Measurements from ENCODE around the gene ZMYM2.

DNA sequence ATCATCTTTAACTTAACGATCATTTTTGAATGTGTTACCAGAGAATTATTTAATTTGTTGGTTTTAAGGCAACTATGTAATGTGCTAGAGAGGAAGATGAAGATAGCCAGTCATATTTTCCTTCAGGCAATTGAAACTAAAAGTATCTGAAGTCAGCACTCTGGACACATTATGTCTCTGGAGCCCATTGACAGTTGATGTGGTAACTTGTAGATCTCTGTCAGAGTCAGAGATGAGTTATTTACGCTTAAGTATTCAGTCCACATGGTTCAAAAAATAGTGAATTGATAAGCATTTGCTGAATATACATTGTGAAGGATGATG lies 2.1 kb downstream of the ZMYM2 start:
- TF ChIP-seq CTCF (IDR thresholded peaks at IDR 0.05; ENCODE audit: low read depth, low read length): no peak
- TF ChIP-seq EZH2phosphoT487 (IDR thresholded peaks at IDR 0.05; ENCODE audit: low read depth): no peak

Data from OCI-LY3 (cell line).